Neural cell (in vitro differentiated cells): ENCODE measurements around the gene RAP1GAP2. TPM values are rescaled to one million over a fixed set of nuclear protein-coding genes. Genes with fewer than 3 reads are reported as not detected.

Experiments
- H2AFZ ChIP-seq: fragments of 200-600, 300-800 bp; sonication (generic), shearing (Covaris generic); 2 replicates; pipeline ENCODE4 v1.6.0; 2014; ENCODE audit warnings: low read depth, mild to moderate bottlenecking, antibody characterized with exemption, low read length, moderate library complexity
- H3F3A ChIP-seq: fragments of 200-600 bp; shearing (Covaris generic); 2 replicates; pipeline ENCODE4 v1.6.1; 2016; ENCODE audit warnings: mild to moderate bottlenecking, moderate library complexity, mixed read lengths, antibody characterized with exemption, low read length; ENCODE audit not compliant: insufficient read depth, poor library complexity, severe bottlenecking
- H3K27ac ChIP-seq: fragments of 200-600, 300-800 bp; sonication (generic), shearing (Covaris generic); 2 replicates; pipeline ENCODE4 v1.5.1; 2014; ENCODE audit warnings: mild to moderate bottlenecking, low read length, moderate library complexity
- H3K27me3 ChIP-seq: fragments of 300-800, 200-600 bp; sonication (generic), shearing (Covaris generic); 2 replicates; pipeline ENCODE4 v1.6.0; 2014; ENCODE audit warnings: mild to moderate bottlenecking, low read depth, low read length, moderate library complexity; ENCODE audit not compliant: insufficient read depth
- H3K36me3 ChIP-seq: fragments of 300-800, 200-600 bp; sonication (generic), shearing (Covaris generic); 2 replicates; pipeline ENCODE4 v1.5.1; 2014; ENCODE audit warnings: mild to moderate bottlenecking, antibody characterized with exemption, low read length, moderate library complexity; ENCODE audit not compliant: insufficient read depth
- H3K4me2 ChIP-seq: fragments of 300-800, 200-600 bp; sonication (generic), shearing (Covaris generic); 2 replicates; pipeline ENCODE4 v1.6.0; 2014; ENCODE audit warnings: mild to moderate bottlenecking, low read length
- H3K4me3 ChIP-seq: fragments of 300-800, 200-600 bp; sonication (generic), shearing (Covaris generic); 2 replicates; pipeline ENCODE4 v1.5.1; 2014; ENCODE audit warnings: mild to moderate bottlenecking, low read length, moderate library complexity
- H3K79me2 ChIP-seq: fragments of 200-600 bp; shearing (Covaris generic); replicated peaks from 2 replicates; pipeline ENCODE4 v1.6.0; 2014; ENCODE audit warnings: mild to moderate bottlenecking, low read length, moderate library complexity; ENCODE audit not compliant: insufficient read depth
- H3K9ac ChIP-seq: fragments of 300-800, 200-600 bp; sonication (generic), shearing (Covaris generic); 2 replicates; pipeline ENCODE4 v1.6.1; 2016; ENCODE audit warnings: mild to moderate bottlenecking, low read length, mixed read lengths
- H3K9me2 ChIP-seq: fragments of 200-600 bp; shearing (Covaris generic); 2 replicates; pipeline ENCODE4 v1.6.1; 2016; ENCODE audit warnings: mild to moderate bottlenecking, low read length, mixed read lengths; ENCODE audit not compliant: insufficient read depth
- H3K9me3 ChIP-seq: fragments of 200-600, 300-800 bp; sonication (generic), shearing (Covaris generic); 2 replicates; pipeline ENCODE4 v1.6.1; 2016; ENCODE audit warnings: mild to moderate bottlenecking, mixed run types, low read length, moderate library complexity, mixed read lengths
- H4K20me1 ChIP-seq: fragments of 200-600 bp; shearing (Covaris generic); 2 replicates; pipeline ENCODE4 v1.6.1; 2016; ENCODE audit warnings: mild to moderate bottlenecking, mixed run types; ENCODE audit not compliant: insufficient read depth
- EP300 ChIP-seq: fragments of 450-650 bp; conservative IDR thresholded peaks from 2 replicates; pipeline ENCODE4 v1.6.1; 2014; ENCODE audit warnings: antibody characterized with exemption, mild to moderate bottlenecking, moderate library complexity; ENCODE audit not compliant: poor library complexity, severe bottlenecking
- EZH2 ChIP-seq: fragments of 200-600, 300-800 bp; shearing (Covaris generic), sonication (generic); IDR thresholded peaks from 2 replicates; pipeline ENCODE4 v1.6.1; 2014; ENCODE audit warnings: antibody characterized with exemption, low read length, borderline replicate concordance, mild to moderate bottlenecking; ENCODE audit not compliant: insufficient read depth, poor library complexity, severe bottlenecking
- MXI1 ChIP-seq: fragments of 450-650 bp; conservative IDR thresholded peaks from 2 replicates; pipeline ENCODE4 v1.6.1; 2014; ENCODE audit warnings: antibody characterized with exemption, mild to moderate bottlenecking; ENCODE audit not compliant: poor library complexity, severe bottlenecking
- POLR2AphosphoS5 ChIP-seq: IDR thresholded peaks from 2 replicates; pipeline ENCODE4 v1.6.1; 2012
- RAD21 ChIP-seq: fragments of 450-650 bp; conservative IDR thresholded peaks from 2 replicates; pipeline ENCODE4 v1.6.1; 2014; ENCODE audit warnings: antibody characterized with exemption, mild to moderate bottlenecking, moderate library complexity
- SMC3 ChIP-seq: fragments of 450-650 bp; conservative IDR thresholded peaks from 2 replicates; pipeline ENCODE4 v1.6.1; 2014; ENCODE audit warnings: antibody characterized with exemption, mild to moderate bottlenecking, moderate library complexity; ENCODE audit not compliant: poor library complexity
- TAF1 ChIP-seq: IDR thresholded peaks from 2 replicates; pipeline ENCODE4 v1.6.1; 2012; ENCODE audit warnings: low read depth
- polyA plus RNA-seq: library from polyadenylated mRNA; depleted of rRNA; stranded (reverse); fragments of >200 nt; gene quantifications from 2 replicates; pipeline ENCODE4 v1.2.3, GENCODE V29; 2014
- TF ChIP-seq, protein P1 (sequence below): fragments of 450-650 bp; IDR thresholded peaks from 2 replicates; pipeline ENCODE4 v1.5.1; 2014; ENCODE audit warnings: antibody characterized with exemption, mild to moderate bottlenecking, moderate library complexity; ENCODE audit not compliant: poor library complexity, severe bottlenecking
- TF ChIP-seq, protein P2 (sequence below): IDR thresholded peaks from 2 replicates; pipeline ENCODE4 v1.6.1; 2012; ENCODE audit warnings: borderline replicate concordance

The RAP1GAP2 gene
- polyA plus RNA-seq, 1 donor from 2014 or later: 14.8 TPM

DNA sequence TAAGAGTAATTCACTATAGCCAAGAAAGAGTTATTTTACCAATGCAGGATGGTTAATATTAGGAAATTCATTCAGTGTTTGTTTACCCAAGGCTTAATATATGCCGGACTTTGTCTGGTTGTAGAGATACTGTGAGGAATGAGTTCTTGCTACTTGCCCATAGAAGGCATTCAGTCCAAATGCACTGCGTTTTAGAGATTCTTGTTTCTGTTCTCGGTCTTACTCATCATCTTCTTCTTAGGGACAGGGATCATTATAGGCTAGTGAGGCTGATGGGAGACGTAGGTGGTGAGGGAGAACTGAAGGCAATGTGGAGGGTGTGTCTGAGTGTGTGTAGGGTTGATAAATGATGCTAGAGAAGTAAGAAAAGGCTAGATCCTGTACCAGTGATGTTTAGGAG, 176.5 kb downstream of the RAP1GAP2 start:
- Histone ChIP-seq H3K27ac (no peak overlapping the region), H3K36me3 (no peaks in the 10 kb centered on the region), H3K4me2 (no peak overlapping the region), H3K4me3 (no peak overlapping the region), H3K27me3 (no peaks in the 10 kb centered on the region), H3K9me2 (no peaks in the 10 kb centered on the region), H2AFZ (no peak overlapping the region), H3K9ac (no peak overlapping the region), H3K79me2 (no peaks in the 10 kb centered on the region), H3F3A (no peaks in the 10 kb centered on the region), H3K9me3 (no peaks in the 10 kb centered on the region), H4K20me1 (no peaks in the 10 kb centered on the region)
- TF ChIP-seq SMC3: no peak
- no peak for TF ChIP-seq TAF1
- TF ChIP-seq RAD21: no peak

GRCh38 chr17:2974347-2974746, 178.1 kb downstream of the RAP1GAP2 start:
- Histone ChIP-seq H3K4me2 (no peak overlapping the region), H3K36me3 (no peaks in the 10 kb centered on the region), H3K9me2 (no peaks in the 10 kb centered on the region), H3K27ac (no peak overlapping the region), H3F3A (no peaks in the 10 kb centered on the region), H3K79me2 (no peaks in the 10 kb centered on the region), H3K27me3 (no peaks in the 10 kb centered on the region), H3K4me3 (no peak overlapping the region), H4K20me1 (no peaks in the 10 kb centered on the region), H2AFZ (no peak overlapping the region), H3K9me3 (no peaks in the 10 kb centered on the region), H3K9ac (no peak overlapping the region)
- TF ChIP-seq EP300 (no peak), RAD21 (no peak), MXI1 (no peak), EZH2 (no peak), TAF1 (no peak), POLR2AphosphoS5 (no peak)
- TF ChIP-seq, protein P1, sequence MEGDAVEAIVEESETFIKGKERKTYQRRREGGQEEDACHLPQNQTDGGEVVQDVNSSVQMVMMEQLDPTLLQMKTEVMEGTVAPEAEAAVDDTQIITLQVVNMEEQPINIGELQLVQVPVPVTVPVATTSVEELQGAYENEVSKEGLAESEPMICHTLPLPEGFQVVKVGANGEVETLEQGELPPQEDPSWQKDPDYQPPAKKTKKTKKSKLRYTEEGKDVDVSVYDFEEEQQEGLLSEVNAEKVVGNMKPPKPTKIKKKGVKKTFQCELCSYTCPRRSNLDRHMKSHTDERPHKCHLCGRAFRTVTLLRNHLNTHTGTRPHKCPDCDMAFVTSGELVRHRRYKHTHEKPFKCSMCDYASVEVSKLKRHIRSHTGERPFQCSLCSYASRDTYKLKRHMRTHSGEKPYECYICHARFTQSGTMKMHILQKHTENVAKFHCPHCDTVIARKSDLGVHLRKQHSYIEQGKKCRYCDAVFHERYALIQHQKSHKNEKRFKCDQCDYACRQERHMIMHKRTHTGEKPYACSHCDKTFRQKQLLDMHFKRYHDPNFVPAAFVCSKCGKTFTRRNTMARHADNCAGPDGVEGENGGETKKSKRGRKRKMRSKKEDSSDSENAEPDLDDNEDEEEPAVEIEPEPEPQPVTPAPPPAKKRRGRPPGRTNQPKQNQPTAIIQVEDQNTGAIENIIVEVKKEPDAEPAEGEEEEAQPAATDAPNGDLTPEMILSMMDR: no peak
- TF ChIP-seq, protein P2, sequence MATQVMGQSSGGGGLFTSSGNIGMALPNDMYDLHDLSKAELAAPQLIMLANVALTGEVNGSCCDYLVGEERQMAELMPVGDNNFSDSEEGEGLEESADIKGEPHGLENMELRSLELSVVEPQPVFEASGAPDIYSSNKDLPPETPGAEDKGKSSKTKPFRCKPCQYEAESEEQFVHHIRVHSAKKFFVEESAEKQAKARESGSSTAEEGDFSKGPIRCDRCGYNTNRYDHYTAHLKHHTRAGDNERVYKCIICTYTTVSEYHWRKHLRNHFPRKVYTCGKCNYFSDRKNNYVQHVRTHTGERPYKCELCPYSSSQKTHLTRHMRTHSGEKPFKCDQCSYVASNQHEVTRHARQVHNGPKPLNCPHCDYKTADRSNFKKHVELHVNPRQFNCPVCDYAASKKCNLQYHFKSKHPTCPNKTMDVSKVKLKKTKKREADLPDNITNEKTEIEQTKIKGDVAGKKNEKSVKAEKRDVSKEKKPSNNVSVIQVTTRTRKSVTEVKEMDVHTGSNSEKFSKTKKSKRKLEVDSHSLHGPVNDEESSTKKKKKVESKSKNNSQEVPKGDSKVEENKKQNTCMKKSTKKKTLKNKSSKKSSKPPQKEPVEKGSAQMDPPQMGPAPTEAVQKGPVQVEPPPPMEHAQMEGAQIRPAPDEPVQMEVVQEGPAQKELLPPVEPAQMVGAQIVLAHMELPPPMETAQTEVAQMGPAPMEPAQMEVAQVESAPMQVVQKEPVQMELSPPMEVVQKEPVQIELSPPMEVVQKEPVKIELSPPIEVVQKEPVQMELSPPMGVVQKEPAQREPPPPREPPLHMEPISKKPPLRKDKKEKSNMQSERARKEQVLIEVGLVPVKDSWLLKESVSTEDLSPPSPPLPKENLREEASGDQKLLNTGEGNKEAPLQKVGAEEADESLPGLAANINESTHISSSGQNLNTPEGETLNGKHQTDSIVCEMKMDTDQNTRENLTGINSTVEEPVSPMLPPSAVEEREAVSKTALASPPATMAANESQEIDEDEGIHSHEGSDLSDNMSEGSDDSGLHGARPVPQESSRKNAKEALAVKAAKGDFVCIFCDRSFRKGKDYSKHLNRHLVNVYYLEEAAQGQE: no peak

DNA sequence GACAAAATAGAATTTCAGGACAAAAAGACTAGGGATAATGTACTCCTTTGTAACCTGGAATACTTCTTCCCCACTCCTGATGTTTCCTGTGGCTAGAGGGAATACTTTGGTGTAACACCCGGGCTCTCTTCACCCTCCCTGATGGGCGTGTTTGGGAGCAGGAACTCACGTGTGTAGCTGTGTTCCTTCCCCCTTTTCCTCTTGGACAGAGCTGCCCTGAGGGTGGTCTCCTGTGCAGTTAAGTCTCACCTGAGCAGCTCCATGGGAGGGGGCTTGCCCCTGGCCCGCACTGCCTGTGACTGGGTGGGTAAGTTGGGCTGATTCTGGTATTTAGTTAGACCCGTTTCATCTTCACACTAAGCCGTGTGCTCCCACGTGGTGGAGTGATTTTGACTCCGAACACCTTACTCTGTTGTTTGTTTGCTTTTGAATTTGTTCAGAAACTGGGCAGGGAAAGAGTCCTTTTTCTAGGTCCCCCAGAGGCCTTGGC, 179.3 kb downstream of the RAP1GAP2 start:
- Histone ChIP-seq H3K9me3 (no peaks in the 10 kb centered on the region), H3K9me2 (no peaks in the 10 kb centered on the region), H3K4me3 (no peak overlapping the region), H3K9ac (no peak overlapping the region), H3K27ac (no peak overlapping the region), H4K20me1 (no peaks in the 10 kb centered on the region), H3K36me3 (no peaks in the 10 kb centered on the region), H3K4me2 (no peak overlapping the region), H3K79me2 (no peaks in the 10 kb centered on the region), H3K27me3 (no peaks in the 10 kb centered on the region), H2AFZ (no peak overlapping the region), H3F3A (no peaks in the 10 kb centered on the region)
- no peak for TF ChIP-seq MXI1
- TF ChIP-seq POLR2AphosphoS5: no peak
- TF ChIP-seq EP300: no peak
- no peak for TF ChIP-seq RAD21
- no peak for TF ChIP-seq TAF1
- no peak for TF ChIP-seq EZH2
